Stimulated activated naive B cell treated with anti-CD40 and anti-IgM and Interleukin-4, amounts not matched to agents 10 μg/mL and 1 μg/mL and 100 μg/mL, for 72 hours (primary cell): Measurements from ENCODE around the gene CEP112.

Experiments
- ATAC-seq, 2 donors: fragments of 150-1000 bp; cut with Tn5 transposase; replicated peaks; 2 replicates each; pipeline ENCODE4 v1.10.0; 2021; ENCODE audit warnings: moderate library complexity in 1 of 2
- DNase-seq: peaks from one replicate; pipeline ENCODE4 v3.0.0; 2021
- H3K27ac Mint-ChIP-seq: one replicate; pipeline ENCODE4 v1.8.0; 2022; ENCODE audit warnings: mild to moderate bottlenecking, mixed read lengths
- H3K27me3 Mint-ChIP-seq, 2 donors: one replicate each; pipeline ENCODE4 v1.8.0; 2022; ENCODE audit warnings: mixed read lengths in 2 of 2
- H3K36me3 Mint-ChIP-seq, 2 donors: one replicate each; pipeline ENCODE4 v1.8.0; 2022; ENCODE audit warnings: mixed read lengths in 2 of 2, mild to moderate bottlenecking in 1 of 2
- H3K4me1 Mint-ChIP-seq, 2 donors: one replicate each; pipeline ENCODE4 v1.8.0; 2022; ENCODE audit warnings: mixed read lengths in 2 of 2, mild to moderate bottlenecking in 1 of 2
- H3K4me3 Mint-ChIP-seq, 2 donors: one replicate each; pipeline ENCODE4 v1.8.0; 2022; ENCODE audit warnings: mild to moderate bottlenecking in 2 of 2, mixed read lengths in 2 of 2, moderate library complexity in 1 of 2
- H3K9me3 Mint-ChIP-seq, 2 donors: one replicate each; pipeline ENCODE4 v1.8.0; 2022; ENCODE audit warnings: mixed read lengths in 2 of 2, mild to moderate bottlenecking in 1 of 2

The CEP112 gene

GRCh38 chr17:65756760-65757159 lies 435.2 kb downstream of the CEP112 start:
- H3K36me3 Mint-ChIP-seq, result peaks cover 0 to 3% of the 10 kb centered on the region in 2 donors
- no peak overlapping the region for H3K27ac Mint-ChIP-seq
- H3K9me3 Mint-ChIP-seq, result peaks cover 0 to 3% of the 10 kb centered on the region in 2 donors

GRCh38 chr17:65755799-65756198 lies 436.1 kb downstream of the CEP112 start:
- DNase-seq, result no peak
- ATAC-seq, result no peak
- Mint-ChIP-seq H3K4me3 (no peak overlapping the region), H3K9me3 (peaks cover 0 to 3% of the 10 kb centered on the region in 2 donors), H3K27me3 (no peaks in the 10 kb centered on the region), H3K36me3 (peaks cover 0 to 3% of the 10 kb centered on the region in 2 donors), H3K27ac (no peak overlapping the region), H3K4me1 (peaks cover 0 to under 1% of the 10 kb centered on the region in 2 donors)

More at GRCh38 chr17:65756760-65757159, 435.2 kb downstream of the CEP112 start:
- Mint-ChIP-seq H3K4me3 (no peak overlapping the region), H3K27me3 (no peaks in the 10 kb centered on the region), H3K4me1 (no peaks in the 10 kb centered on the region)
- ATAC-seq (no peak), DNase-seq (no peak)

- Mint-ChIP-seq H3K9me3 (peaks cover 0 to 3% of the 10 kb centered on the region in 2 donors), H3K27ac (no peak overlapping the region), H3K27me3 (no peaks in the 10 kb centered on the region), H3K4me3 (no peak overlapping the region), H3K36me3 (peaks cover 0 to 3% of the 10 kb centered on the region in 2 donors), H3K4me1 (peaks cover 0 to 3% of the 10 kb centered on the region in 2 donors)
- ATAC-seq (no peak), DNase-seq (no peak)
These were observed 437.3 kb downstream of the CEP112 start for GRCh38 chr17:65754630-65755029.

- Mint-ChIP-seq H3K27me3 (no peaks in the 10 kb centered on the region), H3K4me3 (no peak overlapping the region), H3K9me3 (peaks cover 0 to 3% of the 10 kb centered on the region in 2 donors), H3K4me1 (peaks cover 0 to 3% of the 10 kb centered on the region in 2 donors), H3K36me3 (peaks cover 0 to 3% of the 10 kb centered on the region in 2 donors), H3K27ac (no peak overlapping the region)
- ATAC-seq (no peak), DNase-seq (no peak)
These were observed 437.9 kb downstream of the CEP112 start for GRCh38 chr17:65754081-65754480.

GRCh38 chr17:65753348-65753747 lies 438.6 kb downstream of the CEP112 start:
- Mint-ChIP-seq H3K4me3 (no peak overlapping the region), H3K9me3 (peaks cover 0 to 3% of the 10 kb centered on the region in 2 donors), H3K4me1 (peaks cover 0 to 3% of the 10 kb centered on the region in 2 donors), H3K27ac (no peak overlapping the region), H3K27me3 (no peaks in the 10 kb centered on the region), H3K36me3 (peaks cover 0 to 3% of the 10 kb centered on the region in 2 donors)
- ATAC-seq (no peak), DNase-seq (no peak)

- H3K36me3 Mint-ChIP-seq, result peaks cover 0 to 3% of the 10 kb centered on the region in 2 donors
- ATAC-seq (no peak), DNase-seq (no peak)
- H3K27me3 Mint-ChIP-seq, result no peaks in the 10 kb centered on the region
- H3K27ac Mint-ChIP-seq, result no peak overlapping the region
- peaks cover 0 to 3% of the 10 kb centered on the region in 2 donors for H3K4me1 Mint-ChIP-seq
- H3K9me3 Mint-ChIP-seq, result no peaks in the 10 kb centered on the region
- no peak overlapping the region for H3K4me3 Mint-ChIP-seq
These were observed 440.7 kb downstream of the CEP112 start for GRCh38 chr17:65751263-65751662.

GRCh38 chr17:65750631-65751115 lies 441.3 kb downstream of the CEP112 start:
- ATAC-seq (peak in 1 of 2 donors; percentile 38), DNase-seq (no peak)
- peaks cover 0 to 3% of the 10 kb centered on the region in 2 donors for H3K36me3 Mint-ChIP-seq
- no peaks in the 10 kb centered on the region for H3K27me3 Mint-ChIP-seq
- H3K4me1 Mint-ChIP-seq, result peaks cover 0 to 3% of the 10 kb centered on the region in 2 donors
- H3K4me3 Mint-ChIP-seq, result no peak overlapping the region
- H3K9me3 Mint-ChIP-seq, result no peaks in the 10 kb centered on the region
- no peak overlapping the region for H3K27ac Mint-ChIP-seq

- Mint-ChIP-seq H3K27ac (no peak overlapping the region), H3K9me3 (no peaks in the 10 kb centered on the region), H3K4me3 (no peak overlapping the region), H3K27me3 (no peaks in the 10 kb centered on the region), H3K36me3 (peaks cover 0 to 3% of the 10 kb centered on the region in 2 donors), H3K4me1 (peaks cover 0 to 3% of the 10 kb centered on the region in 2 donors)
- ATAC-seq (no peak), DNase-seq (no peak)
These were observed 441.8 kb downstream of the CEP112 start for GRCh38 chr17:65750166-65750565.

- Mint-ChIP-seq H3K36me3 (peaks cover 0 to 3% of the 10 kb centered on the region in 2 donors), H3K9me3 (no peaks in the 10 kb centered on the region), H3K27me3 (no peaks in the 10 kb centered on the region), H3K27ac (no peak overlapping the region), H3K4me3 (no peak overlapping the region), H3K4me1 (peaks cover 0 to 3% of the 10 kb centered on the region in 2 donors)
- ATAC-seq (no peak), DNase-seq (no peak)
These were observed 442.5 kb downstream of the CEP112 start for GRCh38 chr17:65749479-65749878.

- Mint-ChIP-seq H3K27me3 (no peaks in the 10 kb centered on the region), H3K9me3 (no peaks in the 10 kb centered on the region), H3K4me1 (no peaks in the 10 kb centered on the region), H3K4me3 (no peak overlapping the region), H3K27ac (no peak overlapping the region), H3K36me3 (no peaks in the 10 kb centered on the region)
- DNase-seq, result no peak
- ATAC-seq, result no peak
These were observed 446.7 kb downstream of the CEP112 start for GRCh38 chr17:65745241-65745640.

- no peak for ATAC-seq
- no peaks in the 10 kb centered on the region for H3K27me3 Mint-ChIP-seq
- H3K36me3 Mint-ChIP-seq, result no peaks in the 10 kb centered on the region
- peaks cover 0 to 2% of the 10 kb centered on the region in 2 donors for H3K9me3 Mint-ChIP-seq
- H3K4me3 Mint-ChIP-seq, result no peak overlapping the region
- no peak overlapping the region for H3K27ac Mint-ChIP-seq
- no peak for DNase-seq
- no peaks in the 10 kb centered on the region for H3K4me1 Mint-ChIP-seq
These were observed 448.7 kb downstream of the CEP112 start for GRCh38 chr17:65743308-65743655.

- peaks cover 0 to 2% of the 10 kb centered on the region in 2 donors for H3K9me3 Mint-ChIP-seq
- no peak overlapping the region for H3K27ac Mint-ChIP-seq
- H3K4me1 Mint-ChIP-seq, result no peaks in the 10 kb centered on the region
- H3K4me3 Mint-ChIP-seq, result no peak overlapping the region
- H3K27me3 Mint-ChIP-seq, result no peaks in the 10 kb centered on the region
- H3K36me3 Mint-ChIP-seq, result no peaks in the 10 kb centered on the region
- ATAC-seq (no peak), DNase-seq (no peak)
These were observed 449.3 kb downstream of the CEP112 start for GRCh38 chr17:65742403-65743307.

- Mint-ChIP-seq H3K36me3 (no peaks in the 10 kb centered on the region), H3K27me3 (no peaks in the 10 kb centered on the region), H3K9me3 (peaks cover 0 to 2% of the 10 kb centered on the region in 2 donors), H3K27ac (no peak overlapping the region), H3K4me1 (no peaks in the 10 kb centered on the region), H3K4me3 (no peak overlapping the region)
- ATAC-seq, result no peak
- DNase-seq, result no peak
These were observed 450.2 kb downstream of the CEP112 start for GRCh38 chr17:65741710-65742109.

GRCh38 chr17:65739034-65739433 lies 452.9 kb downstream of the CEP112 start:
- ATAC-seq (no peak), DNase-seq (no peak)
- peaks cover 0 to 2% of the 10 kb centered on the region in 2 donors for H3K9me3 Mint-ChIP-seq
- H3K27me3 Mint-ChIP-seq, result peaks cover 0 to 3% of the 10 kb centered on the region in 2 donors
- H3K4me3 Mint-ChIP-seq, result no peak overlapping the region
- no peaks in the 10 kb centered on the region for H3K36me3 Mint-ChIP-seq
- no peaks in the 10 kb centered on the region for H3K4me1 Mint-ChIP-seq
- no peak overlapping the region for H3K27ac Mint-ChIP-seq

- ATAC-seq (no peak), DNase-seq (no peak)
- peaks cover 0 to 2% of the 10 kb centered on the region in 2 donors for H3K9me3 Mint-ChIP-seq
- H3K27me3 Mint-ChIP-seq, result peaks cover 0 to 3% of the 10 kb centered on the region in 2 donors
- no peaks in the 10 kb centered on the region for H3K36me3 Mint-ChIP-seq
- no peaks in the 10 kb centered on the region for H3K4me1 Mint-ChIP-seq
- no peak overlapping the region for H3K27ac Mint-ChIP-seq
- no peak overlapping the region for H3K4me3 Mint-ChIP-seq
These were observed 454.5 kb downstream of the CEP112 start for GRCh38 chr17:65737451-65737850.
